MM.1S (cell line): ENCODE results near the gene NRGN.

Source experiments
- EZH2 ChIP-seq: fragments of 300-600 bp; sonication (generic); optimal IDR thresholded peaks from 2 replicates; pipeline ENCODE3; 2017; ENCODE audit warnings: low read depth, mild to moderate bottlenecking, antibody characterized with exemption, low read length, mixed read lengths
- EZH2phosphoT487 ChIP-seq: fragments of 300-600 bp; sonication (generic); IDR thresholded peaks from 2 replicates; pipeline ENCODE4 v1.6.1; 2018; ENCODE audit warnings: antibody characterized with exemption, low read length
- TF ChIP-seq, protein P1 (sequence below): fragments of 300-600 bp; sonication (generic); IDR thresholded peaks from 2 replicates; pipeline ENCODE4 v1.5.1; 2016; ENCODE audit warnings: antibody characterized with exemption, low read length, mixed read lengths

DNA sequence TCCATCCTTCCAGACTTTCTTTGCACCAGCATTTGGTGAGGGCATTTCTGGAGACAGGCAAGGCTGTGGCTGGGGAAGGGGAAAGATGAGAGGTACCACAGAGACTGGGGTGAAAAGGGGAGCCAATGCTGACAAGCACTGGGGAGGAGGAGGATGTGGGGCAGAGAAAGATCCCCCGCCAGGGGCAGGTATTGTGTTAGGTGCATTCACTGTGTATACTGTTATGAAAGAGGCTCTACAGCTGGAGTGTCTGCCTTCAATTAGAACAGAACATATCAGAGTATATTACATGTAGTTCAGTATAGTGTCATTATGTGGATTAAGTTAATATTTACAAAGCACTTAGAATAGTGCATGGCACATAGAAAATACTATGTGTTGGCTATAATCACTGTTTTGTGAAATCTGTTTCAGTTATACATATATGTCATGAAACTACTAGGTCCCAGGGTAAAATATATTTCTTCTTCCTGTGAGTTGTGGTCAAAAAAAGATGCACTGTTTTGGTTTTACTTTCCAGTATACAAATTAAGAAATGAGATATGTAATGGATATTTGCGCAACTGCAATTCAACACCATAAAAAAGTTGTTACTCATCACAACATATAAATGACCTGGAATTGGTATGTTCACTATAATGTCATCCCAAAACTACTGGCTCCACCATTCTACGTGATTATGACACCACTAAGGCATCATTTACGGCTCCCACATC is 52.0 kb downstream of the NRGN start:
- TF ChIP-seq, protein P1, sequence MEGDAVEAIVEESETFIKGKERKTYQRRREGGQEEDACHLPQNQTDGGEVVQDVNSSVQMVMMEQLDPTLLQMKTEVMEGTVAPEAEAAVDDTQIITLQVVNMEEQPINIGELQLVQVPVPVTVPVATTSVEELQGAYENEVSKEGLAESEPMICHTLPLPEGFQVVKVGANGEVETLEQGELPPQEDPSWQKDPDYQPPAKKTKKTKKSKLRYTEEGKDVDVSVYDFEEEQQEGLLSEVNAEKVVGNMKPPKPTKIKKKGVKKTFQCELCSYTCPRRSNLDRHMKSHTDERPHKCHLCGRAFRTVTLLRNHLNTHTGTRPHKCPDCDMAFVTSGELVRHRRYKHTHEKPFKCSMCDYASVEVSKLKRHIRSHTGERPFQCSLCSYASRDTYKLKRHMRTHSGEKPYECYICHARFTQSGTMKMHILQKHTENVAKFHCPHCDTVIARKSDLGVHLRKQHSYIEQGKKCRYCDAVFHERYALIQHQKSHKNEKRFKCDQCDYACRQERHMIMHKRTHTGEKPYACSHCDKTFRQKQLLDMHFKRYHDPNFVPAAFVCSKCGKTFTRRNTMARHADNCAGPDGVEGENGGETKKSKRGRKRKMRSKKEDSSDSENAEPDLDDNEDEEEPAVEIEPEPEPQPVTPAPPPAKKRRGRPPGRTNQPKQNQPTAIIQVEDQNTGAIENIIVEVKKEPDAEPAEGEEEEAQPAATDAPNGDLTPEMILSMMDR = no peak
- TF ChIP-seq EZH2phosphoT487 = no peak
- no peak for TF ChIP-seq EZH2
